H1 (cell line): Measurements from ENCODE around the gene CFAP54. TPM values are rescaled to one million over a fixed set of nuclear protein-coding genes. Genes with fewer than 3 reads are reported as not detected.

Source experiments
- polyA plus RNA-seq, 7 experiments: library from polyadenylated mRNA; depleted of rRNA in 3 of 7; stranded (reverse) in 5 of 7; unstranded in 2 of 7; fragments of >200 nt in 5 of 7; fragments of 200-250 nt in 2 of 7; gene quantifications; 1 replicate in 5 of 7; 2 replicates in 1 of 7; 4 replicates in 1 of 7; pipeline versions ENCODE4 v1.2.1 to v1.2.3, GENCODE V29; 2011 to 2013; ENCODE audit warnings: missing spikeins in 2 of 7, mixed read lengths in 2 of 7
- total RNA-seq: library from RNA; stranded (reverse); fragmentation: NEBNext Ultra II Directional; extraction: Animal tissue kit (Norgen Biotek cat#: 25700); gene quantifications from 2 replicates; pipeline ENCODE4 v1.2.1, GENCODE V29; 2021

CFAP54 gene
- total and polyA plus RNA-seq, 2 of the 8 experiments (the other 6 are each of a cell fraction or from before 2014, with no cell fraction given) = 0.17 to 0.33 TPM

Other genes with a start within 250 kb of the CFAP54 start
- 17.6 and 20.0 TPM in 2 replicates for gene CDK17, start 89.1 kb upstream of the CFAP54 start, total RNA-seq
- gene CDK17, start 89.1 kb upstream of the CFAP54 start, polyA plus RNA-seq (2011; rRNA removed) = 5.5 and 5.8 TPM in 2 replicates